AML-193 (cell line): ENCODE measurements around the gene IFNA21.
"Not testable (repeated sequence)": the region's sequence is repeated elsewhere in the genome, so short reads cannot be mapped to it uniquely, and the experiment has no call there.

Experiments used
- DNase-seq, 2 experiments: peaks; one replicate each; lab custom pipeline; 2025; lab: John Stamatoyannopoulos, UW

Gene IFNA21

GRCh38 chr9:21166560-21166959, at the start of gene IFNA21:
Gene IFNA21 (minus strand): TSS chr9:21166660. CDS start chr9:21166612, 48 bp downstream.
- not testable (repeated sequence) for DNase-seq

- not testable (repeated sequence) for DNase-seq
Observed at GRCh38 chr9:21213411-21214326, 47.2 kb upstream of the IFNA21 start.

- DNase-seq, result not testable (repeated sequence)
Observed at GRCh38 chr9:21212160-21212559, 45.7 kb upstream of the IFNA21 start.

GRCh38 chr9:21210782-21211181, 44.3 kb upstream of the IFNA21 start:
- DNase-seq, result not testable (repeated sequence)

- no peak for DNase-seq
Observed at GRCh38 chr9:21210311-21210710, 43.9 kb upstream of the IFNA21 start.

- DNase-seq, result not testable (repeated sequence)
Observed at GRCh38 chr9:21207043-21207442, 40.6 kb upstream of the IFNA21 start, which contains the start of gene IFNA10. Gene IFNA10 (minus strand): TSS chr9:21207143. CDS start chr9:21207097, 46 bp downstream.

GRCh38 chr9:21205204-21205603, 38.7 kb upstream of the IFNA21 start:
- no peak for DNase-seq

- not testable (repeated sequence) for DNase-seq
Observed at GRCh38 chr9:21202105-21202504, 35.6 kb upstream of the IFNA21 start, which contains the start of gene IFNA7. Gene IFNA7 (minus strand): TSS chr9:21202205. CDS start chr9:21202165, 40 bp downstream.

- peak; percentile 40 for DNase-seq
Observed at GRCh38 chr9:21194867-21195776, 28.7 kb upstream of the IFNA21 start.

- not testable (repeated sequence) for DNase-seq
Observed at GRCh38 chr9:21187487-21187886, 21.0 kb upstream of the IFNA21 start, which contains the start of gene IFNA4. Gene IFNA4 (minus strand): TSS chr9:21187587. CDS start chr9:21187531, 56 bp downstream.

- DNase-seq, result peak; percentile 73 to 80
Observed at GRCh38 chr9:21182810-21183736, 16.6 kb upstream of the IFNA21 start.

- no peak for DNase-seq
Observed at GRCh38 chr9:21174671-21175070, 8.2 kb upstream of the IFNA21 start.

- DNase-seq, result no peak
Observed at GRCh38 chr9:21172156-21172555, 5.7 kb upstream of the IFNA21 start.

- DNase-seq, result no peak
Observed at GRCh38 chr9:21171351-21171750, 4.9 kb upstream of the IFNA21 start.

GRCh38 chr9:21165516-21165915, 944 bp downstream of the IFNA21 start:
- no peak for DNase-seq

- DNase-seq, result peak; percentile 74 to 75
Observed at GRCh38 chr9:21160178-21160577, 6.3 kb downstream of the IFNA21 start.

GRCh38 chr9:21155501-21155900, 11.0 kb downstream of the IFNA21 start:
- no peak for DNase-seq

GRCh38 chr9:21154018-21154608, 12.3 kb downstream of the IFNA21 start:
- peak; percentile 69 to 76 for DNase-seq

GRCh38 chr9:21153336-21154017, 13.0 kb downstream of the IFNA21 start:
- DNase-seq, result peak; percentile 59 to 67

- no peak for DNase-seq
Observed at GRCh38 chr9:21144603-21145002, 21.9 kb downstream of the IFNA21 start.
